GM19238 (cell line): ENCODE data around the gene ABHD10.

Source experiments
- DNase-seq: peaks from one replicate; pipeline ENCODE4 v3.0.0; 2011; ENCODE audit warnings: low spot score; ENCODE audit not compliant: insufficient read length

ABHD10 gene

GRCh38 chr3:111978583-111979433, at the start of gene ABHD10:
ABHD10 (plus strand) TSS chr3:111979026; CDS start chr3:111979062, 36 bp downstream.
- peak; percentile 73 for DNase-seq

GRCh38 chr3:111929484-111929883, 49.3 kb upstream of the ABHD10 start:
- DNase-seq = no peak

GRCh38 chr3:111932946-111933345, 45.9 kb upstream of the ABHD10 start:
- no peak for DNase-seq

- no peak for DNase-seq
Measured at GRCh38 chr3:111936191-111936841, 42.5 kb upstream of the ABHD10 start.

- no peak for DNase-seq
Measured at GRCh38 chr3:111936967-111937366, 41.9 kb upstream of the ABHD10 start.

GRCh38 chr3:111937871-111938270, 41.0 kb upstream of the ABHD10 start:
- DNase-seq = no peak

- no peak for DNase-seq
Measured at GRCh38 chr3:111939873-111940272, 39.0 kb upstream of the ABHD10 start.

- no peak for DNase-seq
Measured at GRCh38 chr3:111943533-111943932, 35.3 kb upstream of the ABHD10 start.

- DNase-seq = no peak
Measured at GRCh38 chr3:111944372-111944771, 34.5 kb upstream of the ABHD10 start.

GRCh38 chr3:111947231-111947630, 31.6 kb upstream of the ABHD10 start:
- no peak for DNase-seq

- DNase-seq = no peak
Measured at GRCh38 chr3:111948786-111949185, 30.0 kb upstream of the ABHD10 start.

GRCh38 chr3:111949712-111950111, 29.1 kb upstream of the ABHD10 start:
- no peak for DNase-seq

GRCh38 chr3:111951032-111951431, 27.8 kb upstream of the ABHD10 start:
- no peak for DNase-seq

GRCh38 chr3:111952086-111952485, 26.7 kb upstream of the ABHD10 start:
- DNase-seq = no peak

- no peak for DNase-seq
Measured at GRCh38 chr3:111952866-111953450, 25.9 kb upstream of the ABHD10 start.

GRCh38 chr3:111954228-111954990, 24.4 kb upstream of the ABHD10 start:
- DNase-seq = no peak

GRCh38 chr3:111955876-111956275, 22.9 kb upstream of the ABHD10 start:
- no peak for DNase-seq

GRCh38 chr3:111956449-111956848, 22.4 kb upstream of the ABHD10 start:
- no peak for DNase-seq

GRCh38 chr3:111956995-111957734, 21.7 kb upstream of the ABHD10 start:
- no peak for DNase-seq

GRCh38 chr3:111961461-111962164, 17.2 kb upstream of the ABHD10 start:
- DNase-seq = no peak
